ENCODE data around the gene TMC1.

Gene TMC1

DNA sequence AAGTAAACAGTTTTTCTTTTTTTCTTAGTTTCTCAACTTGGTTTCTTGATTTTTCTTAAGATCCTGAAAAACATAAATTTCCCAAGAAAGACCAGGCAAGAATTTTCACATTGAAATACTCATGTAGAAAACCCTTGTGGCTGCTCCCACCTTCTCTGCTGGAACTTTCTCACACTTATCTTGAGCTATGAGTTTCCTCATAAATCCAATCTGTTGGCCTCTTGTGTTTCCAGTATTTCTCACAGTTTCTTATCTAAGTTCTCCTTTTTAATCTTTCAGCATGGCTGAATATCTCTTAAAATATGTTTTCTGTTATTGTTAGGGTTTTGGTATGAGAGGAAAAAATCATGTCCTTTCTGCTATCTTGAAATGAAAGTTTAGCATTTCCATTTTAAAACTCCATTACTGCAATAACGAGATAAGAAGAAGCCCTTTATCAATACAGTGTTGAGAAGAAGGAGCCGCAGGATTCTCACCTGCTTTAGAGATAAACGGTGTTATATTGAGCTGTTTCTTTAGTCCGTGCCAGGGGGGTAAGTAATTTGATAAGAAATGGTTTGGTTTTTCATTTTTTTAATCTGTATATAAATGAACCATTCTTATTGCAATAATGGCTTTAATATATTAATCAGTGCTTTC is 342.2 kb downstream of the TMC1 start:
- no peak overlapping the region for H3K4me3 ChIP-seq (ENCODE audit: low read length)
- TF ChIP-seq, protein P1, sequence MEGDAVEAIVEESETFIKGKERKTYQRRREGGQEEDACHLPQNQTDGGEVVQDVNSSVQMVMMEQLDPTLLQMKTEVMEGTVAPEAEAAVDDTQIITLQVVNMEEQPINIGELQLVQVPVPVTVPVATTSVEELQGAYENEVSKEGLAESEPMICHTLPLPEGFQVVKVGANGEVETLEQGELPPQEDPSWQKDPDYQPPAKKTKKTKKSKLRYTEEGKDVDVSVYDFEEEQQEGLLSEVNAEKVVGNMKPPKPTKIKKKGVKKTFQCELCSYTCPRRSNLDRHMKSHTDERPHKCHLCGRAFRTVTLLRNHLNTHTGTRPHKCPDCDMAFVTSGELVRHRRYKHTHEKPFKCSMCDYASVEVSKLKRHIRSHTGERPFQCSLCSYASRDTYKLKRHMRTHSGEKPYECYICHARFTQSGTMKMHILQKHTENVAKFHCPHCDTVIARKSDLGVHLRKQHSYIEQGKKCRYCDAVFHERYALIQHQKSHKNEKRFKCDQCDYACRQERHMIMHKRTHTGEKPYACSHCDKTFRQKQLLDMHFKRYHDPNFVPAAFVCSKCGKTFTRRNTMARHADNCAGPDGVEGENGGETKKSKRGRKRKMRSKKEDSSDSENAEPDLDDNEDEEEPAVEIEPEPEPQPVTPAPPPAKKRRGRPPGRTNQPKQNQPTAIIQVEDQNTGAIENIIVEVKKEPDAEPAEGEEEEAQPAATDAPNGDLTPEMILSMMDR (conservative IDR thresholded peaks at IDR 0.05; ENCODE audit: low read length): no peak

DNA sequence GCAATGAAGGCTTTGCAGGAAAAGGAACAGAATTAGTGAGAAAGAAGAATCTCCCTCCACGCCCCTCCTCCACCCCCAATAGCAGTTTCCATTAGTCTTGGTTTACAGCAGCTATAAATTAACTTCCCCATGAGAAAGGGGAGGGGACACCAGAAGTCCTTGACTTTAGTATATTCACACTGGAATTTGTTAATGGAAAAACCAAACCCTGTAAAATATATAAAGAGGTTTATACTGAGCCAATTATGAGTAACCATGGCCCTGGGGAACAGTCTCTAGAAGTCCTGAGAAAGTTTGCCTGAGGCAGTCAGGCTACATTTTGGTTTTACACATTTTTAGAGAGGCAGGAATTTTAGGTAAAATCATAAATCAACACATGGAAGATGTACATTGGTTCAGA is 342.9 kb downstream of the TMC1 start:
- no peak overlapping the region for H3K4me3 ChIP-seq (ENCODE audit: low read length)
- TF ChIP-seq, protein P1 (conservative IDR thresholded peaks at IDR 0.05; ENCODE audit: low read length): no peak
- no peak for DNase-seq (ENCODE audit: low read depth)

More for the DNA sequence above, 342.2 kb downstream of the TMC1 start:
- no peak for DNase-seq (ENCODE audit: low read depth)

GRCh38 chr9:72871685-72872084 is 350.3 kb downstream of the TMC1 start:
- H3K4me3 ChIP-seq (ENCODE audit: low read length): no peak overlapping the region
- peak; percentile 24 for DNase-seq (ENCODE audit: low read depth)
- TF ChIP-seq, protein P1 (conservative IDR thresholded peaks at IDR 0.05; ENCODE audit: low read length): peak; percentile 61

- TF ChIP-seq, protein P1 (conservative IDR thresholded peaks at IDR 0.05; ENCODE audit: low read length): no peak
- no peak for DNase-seq (ENCODE audit: low read depth)
Measured at GRCh38 chr9:72872718-72873117, 351.3 kb downstream of the TMC1 start.

DNA sequence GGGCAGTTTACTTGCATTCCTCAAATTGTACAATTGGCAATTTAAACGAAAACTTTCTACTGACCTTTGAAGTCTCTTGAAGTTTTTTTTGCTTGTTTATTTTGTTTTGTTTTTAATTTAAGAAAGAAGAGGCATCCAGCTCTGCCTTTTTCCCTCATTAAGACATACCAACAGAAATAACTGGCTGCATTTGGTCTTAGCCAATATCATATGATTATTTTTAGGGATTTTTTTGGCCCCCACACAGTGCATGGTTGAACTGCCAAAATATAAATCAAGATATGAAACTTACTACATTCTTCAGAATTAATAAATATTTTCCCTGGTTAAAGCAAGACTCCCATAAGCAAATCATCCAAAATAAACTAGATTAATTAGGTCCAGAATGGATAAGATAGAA is 352.0 kb downstream of the TMC1 start:
- no peak overlapping the region for H3K4me3 ChIP-seq (ENCODE audit: low read length)
- DNase-seq (ENCODE audit: low read depth): peak; percentile 23
- TF ChIP-seq, protein P1 (conservative IDR thresholded peaks at IDR 0.05; ENCODE audit: low read length): no peak

More at GRCh38 chr9:72872718-72873117, 351.3 kb downstream of the TMC1 start:
- no peak overlapping the region for H3K4me3 ChIP-seq (ENCODE audit: low read length)

GRCh38 chr9:72874344-72874743 is 352.9 kb downstream of the TMC1 start:
- no peak for DNase-seq (ENCODE audit: low read depth)

DNA sequence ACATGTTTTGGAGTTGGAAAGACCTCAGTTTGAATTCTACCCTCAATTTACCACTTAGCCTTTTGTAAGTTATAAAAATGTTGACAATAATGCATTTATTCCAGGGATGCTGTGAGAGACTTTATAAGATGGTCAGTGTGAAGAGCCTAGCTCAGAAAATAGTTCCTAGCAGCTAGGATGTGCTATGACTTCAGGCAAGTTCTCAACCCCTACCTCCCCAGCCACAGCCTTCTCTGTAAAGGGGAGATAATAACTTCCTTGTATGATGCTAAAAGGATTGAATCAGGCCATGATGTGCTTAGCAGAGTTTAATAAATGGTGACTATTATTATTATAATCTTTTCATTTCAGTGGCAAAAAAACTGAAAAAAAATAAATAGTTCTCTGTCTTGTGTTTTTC is 353.8 kb downstream of the TMC1 start:
- no peak overlapping the region for H3K4me3 ChIP-seq (ENCODE audit: low read length)
- no peak for DNase-seq (ENCODE audit: low read depth)
- TF ChIP-seq, protein P1 (conservative IDR thresholded peaks at IDR 0.05; ENCODE audit: low read length): no peak

More at GRCh38 chr9:72874344-72874743, 352.9 kb downstream of the TMC1 start:
- H3K4me3 ChIP-seq (ENCODE audit: low read length): no peak overlapping the region
- TF ChIP-seq, protein P1 (conservative IDR thresholded peaks at IDR 0.05; ENCODE audit: low read length): no peak
